Measurements from ENCODE around the gene GRIK4.

DNA sequence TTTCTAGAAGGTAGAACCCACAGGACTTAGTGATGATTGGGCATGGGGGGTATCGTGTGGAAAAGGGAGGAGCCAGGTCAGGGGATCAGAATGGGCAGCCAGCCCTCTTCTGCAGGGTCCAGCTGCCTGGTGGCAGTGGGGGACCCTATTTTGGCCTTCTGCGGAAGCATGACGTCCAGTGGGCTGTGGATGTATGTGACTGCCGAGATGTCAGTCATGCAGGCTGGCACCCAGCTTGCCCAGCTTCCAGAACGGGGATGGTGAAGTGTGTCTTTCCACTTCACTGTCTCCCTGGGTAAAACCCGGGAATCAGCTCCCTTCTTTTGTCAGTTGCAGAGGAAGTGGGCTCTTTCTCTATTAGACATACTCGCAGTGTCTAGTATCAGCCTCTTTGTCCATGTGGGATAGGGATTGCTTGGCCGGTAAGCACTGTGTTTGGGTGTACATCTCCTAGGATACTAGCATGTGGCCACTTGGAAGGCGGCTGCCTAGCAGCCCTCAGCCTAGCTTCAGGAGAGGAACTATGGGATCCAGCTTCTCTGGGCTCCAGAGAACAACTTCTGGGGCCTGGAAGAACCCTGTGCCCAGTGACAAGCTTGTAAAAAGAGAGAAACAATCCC lies 51.4 kb downstream of the GRIK4 start:
- TF ChIP-seq, protein P1, sequence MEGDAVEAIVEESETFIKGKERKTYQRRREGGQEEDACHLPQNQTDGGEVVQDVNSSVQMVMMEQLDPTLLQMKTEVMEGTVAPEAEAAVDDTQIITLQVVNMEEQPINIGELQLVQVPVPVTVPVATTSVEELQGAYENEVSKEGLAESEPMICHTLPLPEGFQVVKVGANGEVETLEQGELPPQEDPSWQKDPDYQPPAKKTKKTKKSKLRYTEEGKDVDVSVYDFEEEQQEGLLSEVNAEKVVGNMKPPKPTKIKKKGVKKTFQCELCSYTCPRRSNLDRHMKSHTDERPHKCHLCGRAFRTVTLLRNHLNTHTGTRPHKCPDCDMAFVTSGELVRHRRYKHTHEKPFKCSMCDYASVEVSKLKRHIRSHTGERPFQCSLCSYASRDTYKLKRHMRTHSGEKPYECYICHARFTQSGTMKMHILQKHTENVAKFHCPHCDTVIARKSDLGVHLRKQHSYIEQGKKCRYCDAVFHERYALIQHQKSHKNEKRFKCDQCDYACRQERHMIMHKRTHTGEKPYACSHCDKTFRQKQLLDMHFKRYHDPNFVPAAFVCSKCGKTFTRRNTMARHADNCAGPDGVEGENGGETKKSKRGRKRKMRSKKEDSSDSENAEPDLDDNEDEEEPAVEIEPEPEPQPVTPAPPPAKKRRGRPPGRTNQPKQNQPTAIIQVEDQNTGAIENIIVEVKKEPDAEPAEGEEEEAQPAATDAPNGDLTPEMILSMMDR (IDR thresholded peaks at IDR 0.05; ENCODE audit: insufficient read depth, low read length): no peak
- TF ChIP-seq POLR2AphosphoS5 (IDR thresholded peaks at IDR 0.05; ENCODE audit: low read depth) (no peak), REST (IDR thresholded peaks at IDR 0.05; ENCODE audit: insufficient replicate concordance, low read depth) (no peak), GABPA (IDR thresholded peaks at IDR 0.05; ENCODE audit: low read depth) (no peak), SPI1 (IDR thresholded peaks at IDR 0.05; ENCODE audit: borderline replicate concordance, low read depth) (no peak)
